ENCODE results near the gene RBM19. TPM values are rescaled to one million over a fixed set of nuclear protein-coding genes. Genes with fewer than 3 reads are reported as not detected.

The RBM19 gene
- total and polyA plus RNA-seq, 2 of the 4 experiments (the other 2 are of a cell fraction): 18.7 to 19.2 TPM

DNA sequence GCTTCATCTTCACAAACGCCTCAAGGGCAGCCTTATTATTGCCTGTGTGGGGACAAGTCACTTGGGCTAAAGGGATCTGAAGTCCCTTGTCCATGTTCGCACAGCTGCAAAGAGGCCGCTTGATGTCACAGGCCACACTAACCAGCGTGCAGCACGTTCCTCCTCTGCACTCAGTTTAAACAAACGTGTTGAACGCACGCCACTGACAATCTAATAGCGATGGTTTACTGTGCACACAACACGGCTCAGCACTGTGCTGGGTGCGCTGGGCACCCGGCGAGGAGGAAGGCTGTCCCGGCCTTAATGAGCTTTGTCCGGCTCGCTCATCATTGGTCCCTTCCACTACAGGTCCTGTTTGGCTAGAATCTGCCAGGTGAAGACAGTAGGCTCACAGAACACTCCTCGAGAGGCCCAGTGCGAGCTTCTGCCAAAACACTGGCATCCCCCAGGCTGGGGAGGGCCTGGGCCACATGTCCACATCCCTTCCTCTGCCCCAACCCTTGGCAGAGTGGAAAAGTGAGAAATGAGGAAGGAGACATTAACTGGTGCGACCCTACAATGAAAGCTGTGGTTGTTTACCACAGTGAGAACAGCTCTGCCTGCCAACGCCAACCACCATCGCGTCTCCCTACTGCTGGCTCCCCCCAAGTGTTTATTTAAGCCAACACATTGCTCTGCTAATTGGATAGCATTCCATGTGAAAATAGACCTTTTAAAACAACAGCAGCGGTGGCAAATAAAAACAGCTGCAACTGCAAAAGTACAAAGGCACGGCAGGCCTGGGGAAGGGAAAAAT lies 113.2 kb downstream of the RBM19 start:
- Histone ChIP-seq H3K56ac (ENCODE audit: extremely low read depth, insufficient read depth, low read length) (no peak overlapping the region), H3K27me3 (ENCODE audit: control insufficient read depth, insufficient read depth, low read length) (no peaks in the 10 kb centered on the region), H4K91ac (ENCODE audit: insufficient read depth, low read depth, low read length) (no peak overlapping the region), H2BK15ac (ENCODE audit: low read depth, low read length) (no peak overlapping the region), H3K36me3 (ENCODE audit: control insufficient read depth, insufficient read depth, low read length) (peaks cover 6% of the 10 kb centered on the region; the same call in 1 of the 2 replicates), H3K4ac (ENCODE audit: low read depth, low read length) (no peak overlapping the region), H3K27ac (ENCODE audit: insufficient read depth, low read length) (no peak overlapping the region), H3K9me3 (ENCODE audit: control insufficient read depth, insufficient read depth, low read length) (no peaks in the 10 kb centered on the region), H3K4me2 (ENCODE audit: low read depth, low read length) (no peak overlapping the region), H2AK9ac (replicated peaks; ENCODE audit: low read depth, low read length, poor library complexity) (no peak overlapping the region), H2BK5ac (ENCODE audit: low read depth, low read length, poor library complexity, severe bottlenecking) (no peak overlapping the region), H3K14ac (replicated peaks; ENCODE audit: low read depth, low read length) (no peak overlapping the region), H3K23ac (ENCODE audit: low read depth, low read length) (no peak overlapping the region), H3K18ac (ENCODE audit: low read depth, low read length) (no peak overlapping the region), H3K79me1 (ENCODE audit: low read depth in 1 of 2, low read length in 2 of 2) (no peaks in the 10 kb centered on the region), H2AFZ (replicated peaks; ENCODE audit: low read length, poor library complexity) (no peak overlapping the region), H2AK5ac (ENCODE audit: low read depth, low read length) (no peak overlapping the region), H2BK20ac (ENCODE audit: low read depth, low read length) (no peak overlapping the region), H2BK120ac (ENCODE audit: low read depth, low read length) (no peak overlapping the region), H3K4me1 (ENCODE audit: control insufficient read depth, insufficient read depth, low read length) (peaks cover 3% of the 10 kb centered on the region; the same call in 1 of the 2 replicates), H3K9me1 (ENCODE audit: insufficient read depth, low read length) (peaks cover 5% of the 10 kb centered on the region; the same call in 1 of the 2 replicates), H4K8ac (ENCODE audit: low read depth in 2 of 2, low read length in 2 of 2) (no peak overlapping the region), H3K9ac (ENCODE audit: low read depth, low read length) (no peak overlapping the region), H4K20me1 (ENCODE audit: insufficient read depth, low read length) (no peaks in the 10 kb centered on the region), H3K4me3 (ENCODE audit: insufficient read depth, low read depth, low read length) (no peak overlapping the region), H4K5ac (ENCODE audit: low read depth, low read length) (no peak overlapping the region)
- no peak for DNase-seq
- BruUV-seq (replicated peaks): no TSS peak
- CTCF ChIA-PET: interaction anchor here (1.9 kb wide), 1 partner anchor 14 kb away, joined by 5 read pairs; no protein-coding TSS in a partner anchor
- POLR2A ChIA-PET (ENCODE audit: unreplicated experiment): no interaction called here
- in situ Hi-C loops (cut with MboI; ENCODE audit: low sequenced_read_pairs): no loop called here
- intact Hi-C loops (cut with micrococcal nuclease): no loop called here
- WGBS, 2 experiments (ENCODE audit: extremely low coverage in 2 of 2, insufficient read length in 1 of 2): 71% methylated on average over 6 of the region's 24 CpGs; no CpG with 5 or more reads in 1 of the 2 experiments
- no peak for ATAC-seq (ENCODE audit: low read depth)
- dilution Hi-C loops (cut with HindIII; ENCODE audit: low sequenced_read_pairs, unreplicated experiment): no loop called here
- TF ChIP-seq POLR2A (IDR thresholded peaks at IDR 0.05; ENCODE audit: low read depth, low read length) (no peak), MXI1 (IDR thresholded peaks at IDR 0.05; ENCODE audit: borderline replicate concordance, low read depth, low read length) (no peak), FOS (IDR thresholded peaks at IDR 0.05; ENCODE audit: low read depth, low read length) (no peak), RCOR1 (IDR thresholded peaks at IDR 0.05; ENCODE audit: insufficient replicate concordance, low read length) (no peak), RAD21 (IDR thresholded peaks at IDR 0.05; ENCODE audit: low read length) (no peak), CHD1 (IDR thresholded peaks at IDR 0.05; ENCODE audit: low read depth, low read length) (no peak), MAFK (IDR thresholded peaks at IDR 0.05; ENCODE audit: low read depth, low read length) (no peak), NFE2L2 (IDR thresholded peaks at IDR 0.05; ENCODE audit: low read depth, low read length) (no peak), RFX5 (IDR thresholded peaks at IDR 0.05; ENCODE audit: low read depth, low read length) (no peak), CEBPB (IDR thresholded peaks at IDR 0.05; ENCODE audit: low read depth, low read length) (no peak), MAZ (IDR thresholded peaks at IDR 0.05; ENCODE audit: borderline replicate concordance, low read depth, low read length) (no peak), BHLHE40 (IDR thresholded peaks at IDR 0.05; ENCODE audit: low read depth, low read length) (no peak)
- TF ChIP-seq, protein P1, sequence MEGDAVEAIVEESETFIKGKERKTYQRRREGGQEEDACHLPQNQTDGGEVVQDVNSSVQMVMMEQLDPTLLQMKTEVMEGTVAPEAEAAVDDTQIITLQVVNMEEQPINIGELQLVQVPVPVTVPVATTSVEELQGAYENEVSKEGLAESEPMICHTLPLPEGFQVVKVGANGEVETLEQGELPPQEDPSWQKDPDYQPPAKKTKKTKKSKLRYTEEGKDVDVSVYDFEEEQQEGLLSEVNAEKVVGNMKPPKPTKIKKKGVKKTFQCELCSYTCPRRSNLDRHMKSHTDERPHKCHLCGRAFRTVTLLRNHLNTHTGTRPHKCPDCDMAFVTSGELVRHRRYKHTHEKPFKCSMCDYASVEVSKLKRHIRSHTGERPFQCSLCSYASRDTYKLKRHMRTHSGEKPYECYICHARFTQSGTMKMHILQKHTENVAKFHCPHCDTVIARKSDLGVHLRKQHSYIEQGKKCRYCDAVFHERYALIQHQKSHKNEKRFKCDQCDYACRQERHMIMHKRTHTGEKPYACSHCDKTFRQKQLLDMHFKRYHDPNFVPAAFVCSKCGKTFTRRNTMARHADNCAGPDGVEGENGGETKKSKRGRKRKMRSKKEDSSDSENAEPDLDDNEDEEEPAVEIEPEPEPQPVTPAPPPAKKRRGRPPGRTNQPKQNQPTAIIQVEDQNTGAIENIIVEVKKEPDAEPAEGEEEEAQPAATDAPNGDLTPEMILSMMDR (conservative IDR thresholded peaks at IDR 0.05; ENCODE audit: low read depth, low read length): no peak
- TF ChIP-seq, protein P2, sequence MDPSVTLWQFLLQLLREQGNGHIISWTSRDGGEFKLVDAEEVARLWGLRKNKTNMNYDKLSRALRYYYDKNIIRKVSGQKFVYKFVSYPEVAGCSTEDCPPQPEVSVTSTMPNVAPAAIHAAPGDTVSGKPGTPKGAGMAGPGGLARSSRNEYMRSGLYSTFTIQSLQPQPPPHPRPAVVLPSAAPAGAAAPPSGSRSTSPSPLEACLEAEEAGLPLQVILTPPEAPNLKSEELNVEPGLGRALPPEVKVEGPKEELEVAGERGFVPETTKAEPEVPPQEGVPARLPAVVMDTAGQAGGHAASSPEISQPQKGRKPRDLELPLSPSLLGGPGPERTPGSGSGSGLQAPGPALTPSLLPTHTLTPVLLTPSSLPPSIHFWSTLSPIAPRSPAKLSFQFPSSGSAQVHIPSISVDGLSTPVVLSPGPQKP (IDR thresholded peaks at IDR 0.05; ENCODE audit: borderline replicate concordance, low read depth, low read length): no peak
- TF ChIP-seq, protein P3, sequence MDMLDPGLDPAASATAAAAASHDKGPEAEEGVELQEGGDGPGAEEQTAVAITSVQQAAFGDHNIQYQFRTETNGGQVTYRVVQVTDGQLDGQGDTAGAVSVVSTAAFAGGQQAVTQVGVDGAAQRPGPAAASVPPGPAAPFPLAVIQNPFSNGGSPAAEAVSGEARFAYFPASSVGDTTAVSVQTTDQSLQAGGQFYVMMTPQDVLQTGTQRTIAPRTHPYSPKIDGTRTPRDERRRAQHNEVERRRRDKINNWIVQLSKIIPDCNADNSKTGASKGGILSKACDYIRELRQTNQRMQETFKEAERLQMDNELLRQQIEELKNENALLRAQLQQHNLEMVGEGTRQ (IDR thresholded peaks at IDR 0.05; ENCODE audit: low read depth, low read length): no peak
